RWPE1 (cell line): Measurements from ENCODE around the gene SFR1.
A peak's percentile ranks its signal among the peaks of the same experiment; 100 is the strongest.

Experiments
- CTCF ChIA-PET: fragments of 350-600 bp; sonication (Branson Sonifier 250); formaldehyde crosslinking; extraction: SDS; loops from one replicate; lab custom pipeline; 2021; lab: Yijun Ruan, JAX
- POLR2A ChIA-PET: fragments of 400-600 bp; formaldehyde crosslinking; extraction: SDS; loops from one replicate; lab custom pipeline; 2020; ENCODE audit warnings: antibody characterized with exemption; ENCODE audit not compliant: low non-redundant PET; lab: Yijun Ruan, JAX
- DNase-seq: peaks from one replicate; pipeline ENCODE4 v3.0.0; 2012; ENCODE audit warnings: low spot score
- H3K27ac ChIP-seq: fragments of 450-650 bp; 2 replicates; pipeline ENCODE4 v1.5.1; 2017
- TF ChIP-seq, protein P1 (sequence below): fragments of 450-650 bp; conservative IDR thresholded peaks from 2 replicates; pipeline ENCODE4 v1.5.1; 2017; ENCODE audit warnings: low read depth, mild to moderate bottlenecking

The SFR1 gene

GRCh38 chr10:104138131-104138530, 16.2 kb downstream of the SFR1 start:
- DNase-seq, result no peak
- TF ChIP-seq, protein P1, sequence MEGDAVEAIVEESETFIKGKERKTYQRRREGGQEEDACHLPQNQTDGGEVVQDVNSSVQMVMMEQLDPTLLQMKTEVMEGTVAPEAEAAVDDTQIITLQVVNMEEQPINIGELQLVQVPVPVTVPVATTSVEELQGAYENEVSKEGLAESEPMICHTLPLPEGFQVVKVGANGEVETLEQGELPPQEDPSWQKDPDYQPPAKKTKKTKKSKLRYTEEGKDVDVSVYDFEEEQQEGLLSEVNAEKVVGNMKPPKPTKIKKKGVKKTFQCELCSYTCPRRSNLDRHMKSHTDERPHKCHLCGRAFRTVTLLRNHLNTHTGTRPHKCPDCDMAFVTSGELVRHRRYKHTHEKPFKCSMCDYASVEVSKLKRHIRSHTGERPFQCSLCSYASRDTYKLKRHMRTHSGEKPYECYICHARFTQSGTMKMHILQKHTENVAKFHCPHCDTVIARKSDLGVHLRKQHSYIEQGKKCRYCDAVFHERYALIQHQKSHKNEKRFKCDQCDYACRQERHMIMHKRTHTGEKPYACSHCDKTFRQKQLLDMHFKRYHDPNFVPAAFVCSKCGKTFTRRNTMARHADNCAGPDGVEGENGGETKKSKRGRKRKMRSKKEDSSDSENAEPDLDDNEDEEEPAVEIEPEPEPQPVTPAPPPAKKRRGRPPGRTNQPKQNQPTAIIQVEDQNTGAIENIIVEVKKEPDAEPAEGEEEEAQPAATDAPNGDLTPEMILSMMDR, result no peak
- H3K27ac ChIP-seq, result no peak overlapping the region
- POLR2A ChIA-PET, result no interaction called here
- CTCF ChIA-PET, result no interaction called here

DNA sequence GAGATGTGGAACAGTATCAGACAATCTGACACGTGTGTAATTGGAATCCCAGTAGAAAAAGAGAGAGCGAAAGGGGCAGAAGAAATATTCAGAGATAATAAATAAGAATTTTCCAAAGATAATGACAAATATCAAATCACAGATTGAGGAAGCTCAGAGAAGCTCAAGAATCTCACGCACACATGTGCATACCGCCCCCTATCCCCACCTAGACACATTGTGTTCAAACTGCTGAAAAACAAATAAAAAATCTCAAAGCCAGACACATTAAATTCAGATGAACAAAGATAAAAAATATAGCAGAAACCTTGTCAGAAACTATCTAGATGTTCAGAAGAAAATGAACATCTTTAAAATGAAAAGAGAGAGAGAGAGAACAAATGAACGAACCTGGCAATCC, 17.2 kb downstream of the SFR1 start:
- POLR2A ChIA-PET, result no interaction called here
- TF ChIP-seq, protein P1, result 0 out of 2 replicates have a peak, but pooled peaks have one; percentile 9
- H3K27ac ChIP-seq, result no peak overlapping the region
- CTCF ChIA-PET, result interaction anchor here (1.5 kb wide), 1 partner anchor 58 kb away, joined by 3 read pairs; no protein-coding TSS in a partner anchor
- no peak for DNase-seq

GRCh38 chr10:104142081-104142480, 20.1 kb downstream of the SFR1 start:
- no peak overlapping the region for H3K27ac ChIP-seq
- POLR2A ChIA-PET, result no interaction called here
- TF ChIP-seq, protein P1, result no peak
- no peak for DNase-seq
- CTCF ChIA-PET, result no interaction called here

- ChIA-PET POLR2A (no interaction called here), CTCF (interaction anchor here (0.7 kb wide), 2 partner anchors 17 to 35 kb away, joined by 3 to 4 read pairs; no protein-coding TSS in a partner anchor)
- DNase-seq, result no peak
- TF ChIP-seq, protein P1, result no peak
- no peak overlapping the region for H3K27ac ChIP-seq
These were observed 21.9 kb downstream of the SFR1 start for GRCh38 chr10:104143829-104144228.

- DNase-seq, result no peak
- no peak overlapping the region for H3K27ac ChIP-seq
- ChIA-PET POLR2A (no interaction called here), CTCF (interaction anchor here (0.6 kb wide), 1 partner anchor 22 kb away, joined by 3 read pairs; no protein-coding TSS in a partner anchor)
- TF ChIP-seq, protein P1, result no peak
These were observed 23.0 kb downstream of the SFR1 start for GRCh38 chr10:104144931-104145330.

DNA sequence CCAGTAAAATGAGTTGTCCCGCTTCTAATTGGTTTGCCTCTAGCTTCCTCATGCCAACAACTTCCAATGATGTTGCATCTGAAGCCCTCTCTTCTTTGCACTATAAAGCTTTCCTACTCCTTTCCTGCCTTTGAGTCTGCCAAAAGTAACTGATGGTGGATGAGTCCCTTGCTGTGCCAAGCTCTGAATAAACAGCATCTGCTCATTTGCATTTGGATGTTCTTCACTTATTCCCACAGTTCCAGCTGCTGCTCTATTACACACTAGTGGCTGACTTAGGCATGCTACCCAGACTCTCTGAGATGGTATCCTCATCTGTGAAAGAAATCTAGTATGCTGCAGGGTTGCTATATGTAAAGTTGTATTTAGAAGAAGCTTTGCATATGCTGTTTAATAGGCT, 24.9 kb downstream of the SFR1 start:
- ChIA-PET POLR2A (no interaction called here), CTCF (interaction anchor here (0.6 to 1.1 kb wide), 3 partner anchors 19 to 26 kb away, joined by 3 to 4 read pairs (median 3); no protein-coding TSS in a partner anchor)
- TF ChIP-seq, protein P1, result no peak
- H3K27ac ChIP-seq, result no peak overlapping the region
- DNase-seq, result no peak

- DNase-seq, result no peak
These were observed 28.2 kb downstream of the SFR1 start for GRCh38 chr10:104150139-104150538.

More at GRCh38 chr10:104150139-104150538, 28.2 kb downstream of the SFR1 start:
- ChIA-PET CTCF (no interaction called here), POLR2A (no interaction called here)
- TF ChIP-seq, protein P1, result no peak
- H3K27ac ChIP-seq, result no peak overlapping the region
